SK-N-SH (cell line): ENCODE measurements around the gene SPACA7.

Source experiments
- CTCF ChIP-seq: fragments of 200-600 bp; sonication (generic); IDR thresholded peaks from 2 replicates; pipeline ENCODE4 v1.6.1; 2017; ENCODE audit warnings: antibody characterized with exemption, mild to moderate bottlenecking, moderate library complexity
- EZH2phosphoT487 ChIP-seq: fragments of 200-600 bp; sonication (generic); IDR thresholded peaks from 2 replicates; pipeline ENCODE4 v1.6.1; 2017; ENCODE audit warnings: low read depth, mixed run types, mild to moderate bottlenecking, antibody characterized with exemption, moderate library complexity, borderline replicate concordance
- FOXJ3 ChIP-seq: sonication (generic); formaldehyde crosslinking; IDR thresholded peaks from 2 replicates; pipeline ENCODE4 v1.5.1; 2020; ENCODE audit warnings: mild to moderate bottlenecking, missing genetic modification reagents
- FOXM1 ChIP-seq: IDR thresholded peaks from 2 replicates; pipeline ENCODE4 v1.4.0; 2012; ENCODE audit warnings: low read depth, mild to moderate bottlenecking
- JUND ChIP-seq: IDR thresholded peaks from 2 replicates; pipeline ENCODE4 v1.4.0; 2012
- MAX ChIP-seq: IDR thresholded peaks from 2 replicates; pipeline ENCODE4 v1.4.0; 2012; ENCODE audit warnings: low read depth
- NFIC ChIP-seq: IDR thresholded peaks from 2 replicates; pipeline ENCODE4 v1.4.0; 2012; ENCODE audit warnings: borderline replicate concordance
- POLR2AphosphoS5 ChIP-seq: IDR thresholded peaks from 2 replicates; pipeline ENCODE4 v1.6.1; 2012; ENCODE audit warnings: low read depth, low read length
- RXRA ChIP-seq: IDR thresholded peaks from 2 replicates; pipeline ENCODE4 v1.4.0; 2012; ENCODE audit warnings: low read depth, mild to moderate bottlenecking, borderline replicate concordance
- SIN3A ChIP-seq: IDR thresholded peaks from 2 replicates; pipeline ENCODE4 v1.6.1; 2012; ENCODE audit warnings: low read depth, mild to moderate bottlenecking, low read length, moderate library complexity, borderline replicate concordance
- TAF1 ChIP-seq: IDR thresholded peaks from 2 replicates; pipeline ENCODE4 v1.6.1; 2012; ENCODE audit warnings: low read depth, mild to moderate bottlenecking, low read length, moderate library complexity, borderline replicate concordance
- USF1 ChIP-seq: IDR thresholded peaks from 2 replicates; pipeline ENCODE4 v1.4.0; 2012; ENCODE audit warnings: low read depth, borderline replicate concordance
- YY1 ChIP-seq: IDR thresholded peaks from 2 replicates; pipeline ENCODE4 v1.4.0; 2012; ENCODE audit warnings: low read depth, mild to moderate bottlenecking

- TF ChIP-seq SIN3A (no peak), RXRA (no peak), CTCF (no peak), FOXM1 (no peak), NFIC (no peak), POLR2AphosphoS5 (no peak), FOXJ3 (CRISPR knock-in tag) (no peak), JUND (no peak), YY1 (no peak), MAX (no peak), TAF1 (no peak), EZH2phosphoT487 (no peak), USF1 (no peak)
Observed at GRCh38 chr13:112358156-112358555, 18.0 kb upstream of the SPACA7 start.
